GM18873 (cell line): ENCODE results near the gene FOXF1.

Experiments
- ATAC-seq: cut with Tn5 transposase; IDR thresholded peaks from one replicate; pipeline ENCODE4 v1.9.1; 2021; ENCODE audit warnings: mild to moderate bottlenecking, moderate library complexity, moderate number of reproducible peaks; ENCODE audit not compliant: unreplicated experiment, low FRiP score

The FOXF1 gene

GRCh38 chr16:86554599-86554916 lies 44.2 kb downstream of the FOXF1 start:
- ATAC-seq: no peak

- ATAC-seq: peak; percentile 48
These were observed 44.8 kb downstream of the FOXF1 start, which contains the start of gene MTHFSD for GRCh38 chr16:86554917-86555703. MTHFSD (minus strand) TSS chr16:86555235; CDS start chr16:86555184, 51 bp downstream.

GRCh38 chr16:86555704-86556075 lies 45.4 kb downstream of the FOXF1 start:
- ATAC-seq: no peak

- ATAC-seq: no peak
These were observed 46.2 kb downstream of the FOXF1 start for GRCh38 chr16:86556576-86556975.

DNA sequence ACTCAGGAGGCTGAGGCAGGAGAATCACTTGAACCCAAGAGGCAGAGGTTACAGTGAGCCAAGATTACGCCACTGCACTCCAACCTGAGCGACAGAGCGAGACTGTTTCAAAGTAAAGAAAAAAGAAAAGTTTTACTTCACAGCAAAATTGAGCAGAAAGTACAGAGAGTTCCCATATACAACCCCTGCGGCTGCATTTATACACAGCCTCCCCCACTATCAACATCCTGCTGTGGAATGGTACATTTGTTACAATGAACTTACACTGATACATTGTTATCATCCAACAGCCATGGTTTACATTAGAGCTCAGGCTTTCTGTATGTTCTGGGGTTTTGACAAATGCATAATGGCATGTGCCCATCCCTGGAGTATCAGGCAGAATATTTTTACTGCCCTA lies 47.3 kb downstream of the FOXF1 start:
- no peak for ATAC-seq

- no peak for ATAC-seq
These were observed 48.2 kb downstream of the FOXF1 start for GRCh38 chr16:86558355-86559193.

DNA sequence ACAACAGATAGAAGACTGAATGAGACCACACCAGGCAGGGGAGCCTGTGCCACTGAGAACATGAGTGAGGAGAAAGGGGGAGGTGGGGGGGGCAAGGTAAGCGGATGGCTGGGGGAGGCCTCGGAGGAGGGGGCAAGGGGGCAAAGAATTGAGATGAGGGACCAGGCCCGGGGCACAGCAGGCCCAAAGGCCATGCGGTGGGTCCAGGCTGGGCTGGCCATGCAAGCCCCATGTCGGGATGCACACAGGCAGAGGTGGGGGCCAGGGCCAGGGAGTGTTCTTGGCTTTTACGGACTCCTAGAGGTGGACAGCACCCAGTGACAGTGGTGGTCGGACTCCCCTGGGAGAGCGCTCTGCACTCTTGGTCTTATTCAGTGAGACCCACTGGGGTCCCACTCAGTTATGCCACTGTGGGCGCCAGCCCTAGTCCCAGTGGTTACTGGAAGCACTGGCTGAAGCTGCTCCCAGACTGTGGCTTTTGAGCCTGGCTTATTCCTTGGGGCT lies 49.5 kb downstream of the FOXF1 start:
- no peak for ATAC-seq

- ATAC-seq: no peak
These were observed 52.0 kb downstream of the FOXF1 start for GRCh38 chr16:86562356-86562755.

DNA sequence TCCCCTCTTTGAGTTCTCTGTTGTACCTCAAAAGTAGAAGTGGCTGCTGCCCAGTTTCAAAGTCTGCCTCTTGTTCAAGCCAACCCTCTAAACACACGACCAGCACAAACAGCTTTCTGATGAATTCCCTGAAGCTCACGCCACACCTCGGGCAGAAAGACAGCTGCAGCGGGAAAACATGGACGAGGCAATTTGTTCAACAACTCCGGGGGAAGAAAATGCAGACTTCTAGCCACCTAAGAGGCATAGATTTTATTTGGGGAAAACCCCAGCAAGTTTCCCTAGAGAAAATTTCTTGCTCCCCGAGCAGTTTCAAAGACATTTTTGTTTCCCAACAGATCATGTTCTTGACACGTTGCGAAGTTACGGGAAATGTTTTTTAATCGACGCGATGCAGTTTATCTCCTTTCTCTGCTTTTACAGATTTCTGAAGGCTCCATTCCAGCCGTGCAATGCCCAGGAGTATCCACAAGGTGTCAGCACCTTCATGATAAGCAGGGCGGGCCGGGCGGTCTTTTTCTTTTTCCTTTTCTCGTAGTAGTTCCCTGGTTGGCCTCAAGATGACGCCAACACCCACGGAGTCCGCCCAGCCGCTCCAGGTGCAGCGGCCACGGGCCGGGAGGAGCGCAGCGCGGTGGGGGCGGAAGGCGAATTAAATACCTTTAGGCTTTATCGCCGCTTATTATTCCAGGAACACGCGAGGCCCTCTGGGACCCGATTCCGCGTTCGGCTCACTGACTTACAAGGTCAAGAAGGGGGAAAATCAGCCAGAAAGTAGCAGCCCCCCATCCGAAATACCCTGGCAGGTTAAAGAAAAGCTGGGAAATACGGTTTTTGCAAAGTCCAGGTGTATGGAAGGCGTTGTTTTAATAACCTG lies 53.4 kb downstream of the FOXF1 start:
- ATAC-seq: peak; percentile 49
